ENCODE measurements around the gene C1orf210.

GRCh38 chr1:43313771-43314170 lies 28.4 kb upstream of the C1orf210 start:
- TF ChIP-seq SUZ12 (IDR thresholded peaks at IDR 0.05; ENCODE audit: extremely low read depth, insufficient read depth, insufficient read length) (no peak), YY1 (IDR thresholded peaks at IDR 0.05; ENCODE audit: insufficient read depth, insufficient read length) (no peak), ZNF274 (IDR thresholded peaks at IDR 0.05; ENCODE audit: low read depth, low read length) (no peak)

Measured in NT2/D1 (cell line).